ENCODE results near the gene IL2RA. TPM values are rescaled to one million over a fixed set of nuclear protein-coding genes. Genes with fewer than 3 reads are reported as not detected.

The IL2RA gene
- total RNA-seq, 1 donor from 2014 or later, result not detected

- H3K4me1 Mint-ChIP-seq, result peaks cover 5% of the 10 kb centered on the region
- TF ChIP-seq, protein P1, sequence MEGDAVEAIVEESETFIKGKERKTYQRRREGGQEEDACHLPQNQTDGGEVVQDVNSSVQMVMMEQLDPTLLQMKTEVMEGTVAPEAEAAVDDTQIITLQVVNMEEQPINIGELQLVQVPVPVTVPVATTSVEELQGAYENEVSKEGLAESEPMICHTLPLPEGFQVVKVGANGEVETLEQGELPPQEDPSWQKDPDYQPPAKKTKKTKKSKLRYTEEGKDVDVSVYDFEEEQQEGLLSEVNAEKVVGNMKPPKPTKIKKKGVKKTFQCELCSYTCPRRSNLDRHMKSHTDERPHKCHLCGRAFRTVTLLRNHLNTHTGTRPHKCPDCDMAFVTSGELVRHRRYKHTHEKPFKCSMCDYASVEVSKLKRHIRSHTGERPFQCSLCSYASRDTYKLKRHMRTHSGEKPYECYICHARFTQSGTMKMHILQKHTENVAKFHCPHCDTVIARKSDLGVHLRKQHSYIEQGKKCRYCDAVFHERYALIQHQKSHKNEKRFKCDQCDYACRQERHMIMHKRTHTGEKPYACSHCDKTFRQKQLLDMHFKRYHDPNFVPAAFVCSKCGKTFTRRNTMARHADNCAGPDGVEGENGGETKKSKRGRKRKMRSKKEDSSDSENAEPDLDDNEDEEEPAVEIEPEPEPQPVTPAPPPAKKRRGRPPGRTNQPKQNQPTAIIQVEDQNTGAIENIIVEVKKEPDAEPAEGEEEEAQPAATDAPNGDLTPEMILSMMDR (conservative IDR thresholded peaks at IDR 0.05), result no peak
- no peak overlapping the region for H3K4me3 Mint-ChIP-seq
Observed at GRCh38 chr10:6011558-6011957, 50.6 kb downstream of the IL2RA start.

GRCh38 chr10:6010569-6010968 is 51.6 kb downstream of the IL2RA start:
- peaks cover 2% of the 10 kb centered on the region for H3K27me3 Mint-ChIP-seq (ENCODE audit: low read depth)
- TF ChIP-seq, protein P1 (conservative IDR thresholded peaks at IDR 0.05), result no peak
- DNase-seq (ENCODE audit: low read depth, low spot score), result no peak
- H3K27ac Mint-ChIP-seq (ENCODE audit: unreplicated experiment), result no peak overlapping the region
- H3K4me1 Mint-ChIP-seq, result peaks cover 5% of the 10 kb centered on the region
- H3K9me3 Mint-ChIP-seq, result peaks cover 11% of the 10 kb centered on the region
- H3K4me3 Mint-ChIP-seq, result no peak overlapping the region
- peaks cover 5% of the 10 kb centered on the region for H3K36me3 Mint-ChIP-seq (ENCODE audit: low read depth)

More at GRCh38 chr10:6011558-6011957, 50.6 kb downstream of the IL2RA start:
- Mint-ChIP-seq H3K36me3 (ENCODE audit: low read depth) (peaks cover 4% of the 10 kb centered on the region), H3K27ac (ENCODE audit: unreplicated experiment) (no peak overlapping the region), H3K9me3 (peaks cover 9% of the 10 kb centered on the region), H3K27me3 (ENCODE audit: low read depth) (no peaks in the 10 kb centered on the region)
- DNase-seq (ENCODE audit: low read depth, low spot score), result no peak

DNA sequence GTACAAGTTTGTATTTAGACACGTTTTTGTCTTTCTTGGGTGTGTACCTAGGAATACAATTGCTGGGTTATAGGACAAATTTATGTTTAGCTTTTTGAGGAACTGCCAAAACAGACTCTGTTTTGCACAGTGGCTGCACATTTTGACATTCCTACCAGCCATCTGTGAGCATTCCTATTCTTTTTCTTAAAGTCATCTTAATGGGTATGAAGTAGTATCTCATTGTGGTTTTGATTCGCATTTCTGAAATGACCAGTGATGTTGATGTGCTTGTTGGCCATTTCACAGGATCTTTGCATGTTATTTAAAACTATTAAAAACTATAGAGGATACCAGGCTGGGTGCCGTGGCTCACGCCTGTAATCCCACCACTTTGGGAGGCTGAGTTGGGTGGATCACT is 52.2 kb downstream of the IL2RA start:
- no peak overlapping the region for H3K27ac Mint-ChIP-seq (ENCODE audit: unreplicated experiment)
- H3K4me1 Mint-ChIP-seq, result peaks cover 5% of the 10 kb centered on the region
- H3K4me3 Mint-ChIP-seq, result no peak overlapping the region
- H3K9me3 Mint-ChIP-seq, result peaks cover 11% of the 10 kb centered on the region
- H3K36me3 Mint-ChIP-seq (ENCODE audit: low read depth), result peaks cover 5% of the 10 kb centered on the region
- TF ChIP-seq, protein P1 (conservative IDR thresholded peaks at IDR 0.05), result no peak
- peaks cover 3% of the 10 kb centered on the region for H3K27me3 Mint-ChIP-seq (ENCODE audit: low read depth)
- DNase-seq (ENCODE audit: low read depth, low spot score), result no peak

DNA sequence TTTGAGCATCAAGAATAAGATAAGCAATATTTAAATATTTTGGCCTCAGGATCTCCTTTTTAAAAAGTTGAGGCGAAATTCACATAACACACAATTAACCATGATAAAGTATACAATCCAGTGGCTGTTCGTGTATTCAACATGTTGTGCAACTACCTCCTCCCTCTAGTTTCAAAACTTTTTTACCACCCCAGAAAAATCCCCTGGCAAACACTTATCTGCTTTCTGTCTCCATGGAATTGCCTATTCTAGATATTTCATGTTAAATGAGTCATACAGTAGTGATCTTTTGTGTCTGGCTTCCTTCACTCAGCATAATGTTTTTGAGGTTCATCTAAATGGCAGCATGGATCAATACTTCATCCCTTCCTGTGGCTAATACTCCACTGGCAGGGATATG is 53.0 kb downstream of the IL2RA start:
- Mint-ChIP-seq H3K36me3 (ENCODE audit: low read depth) (peaks cover 5% of the 10 kb centered on the region), H3K27ac (ENCODE audit: unreplicated experiment) (no peak overlapping the region), H3K27me3 (ENCODE audit: low read depth) (peaks cover 7% of the 10 kb centered on the region), H3K9me3 (peaks cover 11% of the 10 kb centered on the region), H3K4me3 (no peak overlapping the region), H3K4me1 (peaks cover 2% of the 10 kb centered on the region)
- DNase-seq (ENCODE audit: low read depth, low spot score), result no peak
- TF ChIP-seq, protein P1 (conservative IDR thresholded peaks at IDR 0.05), result no peak

GRCh38 chr10:6008497-6009142 is 53.5 kb downstream of the IL2RA start:
- no peak overlapping the region for H3K4me3 Mint-ChIP-seq
- no peak overlapping the region for H3K27ac Mint-ChIP-seq (ENCODE audit: unreplicated experiment)
- no peaks in the 10 kb centered on the region for H3K4me1 Mint-ChIP-seq
- H3K27me3 Mint-ChIP-seq (ENCODE audit: low read depth), result peaks cover 7% of the 10 kb centered on the region
- H3K9me3 Mint-ChIP-seq, result peaks cover 11% of the 10 kb centered on the region
- peaks cover 5% of the 10 kb centered on the region for H3K36me3 Mint-ChIP-seq (ENCODE audit: low read depth)
- no peak for DNase-seq (ENCODE audit: low read depth, low spot score)
- TF ChIP-seq, protein P1 (conservative IDR thresholded peaks at IDR 0.05), result no peak
